SH-SY5Y (cell line): ENCODE results near the gene ACOX3.

Experiments used
- GATA2 ChIP-seq: IDR thresholded peaks from 2 replicates; pipeline ENCODE4 v1.6.1; 2011; ENCODE audit warnings: mild to moderate bottlenecking, low read depth, low read length
- GATA3 ChIP-seq: IDR thresholded peaks from 2 replicates; pipeline ENCODE4 v1.6.1; 2011; ENCODE audit warnings: low read depth, mild to moderate bottlenecking, low read length, moderate library complexity

- TF ChIP-seq GATA3 (no peak), GATA2 (no peak)
These were observed 17.2 kb upstream of the ACOX3 start for GRCh38 chr4:8457646-8458252.
